T-helper 1 cell treated with Interleukin-12 subunit alpha and Interleukin-12 subunit beta and Interleukin-4 antibody, amounts not matched to agents 30 μg/mL and 1 μg/mL, for 36 hours (primary cell): ENCODE data around the gene TRIM15.
"Not testable (repeated sequence)": the region's sequence is repeated elsewhere in the genome, so short reads cannot be mapped to it uniquely, and the experiment has no call there.

ENCODE experiments used
- H3K27ac Mint-ChIP-seq: one replicate; pipeline ENCODE4 v1.8.0; 2021; ENCODE audit warnings: mild to moderate bottlenecking, mixed read lengths
- H3K27me3 Mint-ChIP-seq: one replicate; pipeline ENCODE4 v1.8.0; 2021; ENCODE audit warnings: low read depth, mixed read lengths
- H3K36me3 Mint-ChIP-seq: one replicate; pipeline ENCODE4 v1.8.0; 2021; ENCODE audit warnings: low read depth, mixed read lengths
- H3K4me1 Mint-ChIP-seq: one replicate; pipeline ENCODE4 v1.8.0; 2021; ENCODE audit warnings: low read depth, mixed read lengths
- H3K4me3 Mint-ChIP-seq: one replicate; pipeline ENCODE4 v1.8.0; 2021; ENCODE audit warnings: mild to moderate bottlenecking, moderate library complexity, mixed read lengths
- H3K9me3 Mint-ChIP-seq: one replicate; pipeline ENCODE4 v1.8.0; 2021; ENCODE audit warnings: mixed read lengths

Gene TRIM15

DNA sequence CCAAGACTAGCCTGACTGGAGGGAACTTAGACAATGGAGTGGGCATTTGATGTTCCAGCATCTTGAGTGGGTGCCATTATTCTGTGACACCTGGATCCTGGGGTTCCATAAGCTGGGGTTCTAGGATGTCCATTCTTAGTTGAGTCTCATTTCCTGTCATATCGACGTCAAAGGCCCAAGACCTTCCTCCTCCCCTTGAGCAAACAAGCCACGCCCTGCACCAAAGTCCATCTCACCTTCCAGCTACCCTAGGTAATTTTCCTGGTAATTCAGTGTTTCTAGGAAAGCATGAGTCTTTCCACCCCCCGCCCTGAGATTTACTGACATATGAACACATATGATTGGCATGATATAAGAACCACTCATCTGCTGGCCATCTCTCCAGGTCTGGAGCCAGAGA, 27.6 kb upstream of the TRIM15 start, which contains the start of gene TRIM40:
Gene TRIM40, plus strand, starts transcription at position 384 of the 400 bp plus-strand sequence. CDS start 897 bp downstream, outside the sequence.
- Mint-ChIP-seq H3K36me3 (peaks cover 1% of the 10 kb centered on the region), H3K9me3 (no peaks in the 10 kb centered on the region), H3K4me1 (peaks cover 14% of the 10 kb centered on the region), H3K27me3 (peaks cover 65% of the 10 kb centered on the region), H3K27ac (no peak within 1 kb of the TSS), H3K4me3 (no peak within 1 kb of the TSS)

DNA sequence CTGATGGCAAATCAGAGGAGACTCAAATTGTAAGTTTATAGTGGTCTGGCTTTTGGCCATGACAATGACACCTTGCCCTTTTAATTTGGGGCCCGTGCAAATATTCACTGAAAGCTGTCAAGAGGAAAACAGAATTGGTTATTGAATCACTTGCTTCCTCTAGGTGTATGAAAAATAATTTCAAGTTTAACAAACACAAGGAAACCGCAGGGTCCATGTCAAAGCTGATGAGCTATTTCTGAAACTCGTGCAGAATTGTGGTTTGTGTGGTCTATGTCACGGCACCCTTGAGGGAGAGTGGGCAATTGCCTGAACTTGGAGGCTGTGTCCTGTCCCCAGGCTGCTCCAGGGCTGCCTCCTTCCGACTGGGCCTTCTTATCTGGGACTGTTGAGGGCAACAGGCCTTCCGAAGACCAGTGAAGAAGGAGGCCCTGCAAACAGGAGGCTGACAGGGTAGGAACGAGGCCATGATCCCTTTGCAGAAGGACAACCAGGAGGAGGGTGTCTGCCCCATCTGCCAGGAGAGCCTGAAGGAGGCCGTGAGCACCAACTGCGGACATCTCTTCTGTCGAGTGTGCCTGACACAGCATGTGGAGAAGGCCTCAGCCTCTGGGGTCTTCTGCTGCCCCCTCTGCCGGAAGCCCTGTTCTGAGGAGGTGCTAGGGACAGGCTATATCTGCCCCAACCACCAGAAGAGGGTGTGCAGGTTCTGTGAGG, 26.6 kb upstream of the TRIM15 start:
- peaks cover 10% of the 10 kb centered on the region for H3K4me1 Mint-ChIP-seq
- no peak overlapping the region for H3K4me3 Mint-ChIP-seq
- peaks cover 65% of the 10 kb centered on the region for H3K27me3 Mint-ChIP-seq
- H3K27ac Mint-ChIP-seq, result no peak overlapping the region
- no peaks in the 10 kb centered on the region for H3K36me3 Mint-ChIP-seq
- no peaks in the 10 kb centered on the region for H3K9me3 Mint-ChIP-seq

- H3K36me3 Mint-ChIP-seq, H3K27ac Mint-ChIP-seq, H3K4me3 Mint-ChIP-seq, H3K4me1 Mint-ChIP-seq, H3K9me3 Mint-ChIP-seq: not testable (repeated sequence)
- peaks cover 76% of the 10 kb centered on the region for H3K27me3 Mint-ChIP-seq
These were observed 23.1 kb upstream of the TRIM15 start for GRCh38 chr6:30140240-30140639.

- peaks cover 70% of the 10 kb centered on the region for H3K27me3 Mint-ChIP-seq
- H3K9me3 Mint-ChIP-seq, result no peaks in the 10 kb centered on the region
- H3K4me1 Mint-ChIP-seq, result peaks cover 5% of the 10 kb centered on the region
- H3K4me3 Mint-ChIP-seq, result no peak overlapping the region
- no peak overlapping the region for H3K27ac Mint-ChIP-seq
- H3K36me3 Mint-ChIP-seq, result no peaks in the 10 kb centered on the region
These were observed 20.7 kb upstream of the TRIM15 start for GRCh38 chr6:30142665-30143064.

DNA sequence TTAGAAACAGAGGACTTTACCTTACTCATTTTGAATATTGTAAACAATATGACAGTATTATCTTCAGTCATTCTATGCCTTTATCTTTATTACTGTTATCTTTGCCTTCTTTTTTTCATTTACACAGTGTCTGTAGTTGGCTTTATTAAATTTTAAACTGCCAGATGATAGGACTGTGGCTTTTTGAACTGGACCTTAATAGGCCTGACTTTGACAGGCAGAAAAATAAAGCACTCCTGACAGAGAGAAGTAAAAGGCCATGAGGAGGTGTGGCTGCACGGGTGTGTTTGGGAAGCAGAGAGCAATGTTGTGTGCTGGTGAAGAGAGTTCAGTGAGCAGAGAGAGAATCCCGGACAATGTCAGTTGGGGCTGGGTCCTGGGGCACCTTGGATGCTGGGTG, 19.6 kb upstream of the TRIM15 start:
- H3K36me3 Mint-ChIP-seq, result no peaks in the 10 kb centered on the region
- H3K4me3 Mint-ChIP-seq, result no peak overlapping the region
- H3K4me1 Mint-ChIP-seq, result peaks cover 5% of the 10 kb centered on the region
- peaks cover 61% of the 10 kb centered on the region for H3K27me3 Mint-ChIP-seq
- no peaks in the 10 kb centered on the region for H3K9me3 Mint-ChIP-seq
- H3K27ac Mint-ChIP-seq, result no peak overlapping the region

GRCh38 chr6:30144811-30145210, 18.5 kb upstream of the TRIM15 start:
- H3K4me1 Mint-ChIP-seq, result peaks cover 5% of the 10 kb centered on the region
- H3K36me3 Mint-ChIP-seq, result no peaks in the 10 kb centered on the region
- peaks cover 57% of the 10 kb centered on the region for H3K27me3 Mint-ChIP-seq
- no peaks in the 10 kb centered on the region for H3K9me3 Mint-ChIP-seq
- H3K27ac Mint-ChIP-seq, result no peak overlapping the region
- no peak overlapping the region for H3K4me3 Mint-ChIP-seq

GRCh38 chr6:30145818-30146217, 17.5 kb upstream of the TRIM15 start:
- Mint-ChIP-seq H3K9me3 (no peaks in the 10 kb centered on the region), H3K4me1 (peaks cover 5% of the 10 kb centered on the region), H3K27me3 (peaks cover 52% of the 10 kb centered on the region), H3K4me3 (no peak overlapping the region), H3K27ac (no peak overlapping the region), H3K36me3 (no peaks in the 10 kb centered on the region)

- H3K9me3 Mint-ChIP-seq, result no peaks in the 10 kb centered on the region
- H3K27ac Mint-ChIP-seq, result no peak overlapping the region
- H3K4me1 Mint-ChIP-seq, result peaks cover 9% of the 10 kb centered on the region
- no peak overlapping the region for H3K4me3 Mint-ChIP-seq
- H3K27me3 Mint-ChIP-seq, result peaks cover 41% of the 10 kb centered on the region
- no peaks in the 10 kb centered on the region for H3K36me3 Mint-ChIP-seq
These were observed 16.2 kb upstream of the TRIM15 start for GRCh38 chr6:30147096-30147495.

GRCh38 chr6:30149234-30149633, 14.1 kb upstream of the TRIM15 start:
- Mint-ChIP-seq H3K4me1 (peaks cover 16% of the 10 kb centered on the region), H3K9me3 (no peaks in the 10 kb centered on the region), H3K36me3 (no peaks in the 10 kb centered on the region), H3K4me3 (no peak overlapping the region), H3K27ac (no peak overlapping the region), H3K27me3 (peaks cover 25% of the 10 kb centered on the region)

- H3K4me3 Mint-ChIP-seq, result no peak overlapping the region
- no peak overlapping the region for H3K27ac Mint-ChIP-seq
- H3K36me3 Mint-ChIP-seq, result no peaks in the 10 kb centered on the region
- H3K4me1 Mint-ChIP-seq, result peaks cover 16% of the 10 kb centered on the region
- H3K9me3 Mint-ChIP-seq, result no peaks in the 10 kb centered on the region
- H3K27me3 Mint-ChIP-seq, result peaks cover 17% of the 10 kb centered on the region
These were observed 13.3 kb upstream of the TRIM15 start for GRCh38 chr6:30149858-30150550.

DNA sequence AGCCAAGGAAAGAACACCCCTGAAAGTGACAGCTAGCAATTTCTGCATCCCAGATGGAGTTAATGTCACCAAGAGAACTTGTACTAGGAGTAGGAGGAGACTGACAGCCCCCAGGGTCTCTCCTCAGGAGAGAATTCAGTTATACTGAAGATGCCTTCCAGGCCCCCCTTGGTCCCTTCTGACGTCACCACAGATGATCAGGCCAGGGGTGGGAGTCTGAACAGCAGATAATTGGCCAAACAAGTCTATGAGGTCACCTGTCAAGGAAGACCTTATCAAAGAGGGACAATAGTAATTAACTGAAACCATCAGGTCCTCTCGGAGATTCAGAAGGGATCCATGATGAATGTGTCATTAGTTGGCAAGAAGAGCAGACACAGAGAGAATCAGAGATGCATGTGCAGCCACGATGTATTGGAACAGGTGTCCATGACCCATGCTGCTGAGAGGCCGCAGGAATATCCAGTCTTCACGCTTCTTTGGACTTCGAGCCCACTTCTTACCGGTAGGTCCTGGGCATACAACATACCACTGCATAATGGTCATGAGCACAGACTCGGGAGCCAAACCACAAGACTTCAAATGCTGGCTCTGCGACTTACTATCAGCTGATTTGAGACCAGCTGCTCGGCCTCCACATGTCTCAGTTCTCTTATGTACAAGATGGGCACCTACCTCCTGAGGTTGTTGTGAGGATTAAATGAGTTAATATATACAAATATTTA, 12.5 kb upstream of the TRIM15 start:
- peaks cover 9% of the 10 kb centered on the region for H3K27me3 Mint-ChIP-seq
- H3K4me3 Mint-ChIP-seq, result no peak overlapping the region
- H3K4me1 Mint-ChIP-seq, result peaks cover 16% of the 10 kb centered on the region
- no peak overlapping the region for H3K27ac Mint-ChIP-seq
- no peaks in the 10 kb centered on the region for H3K9me3 Mint-ChIP-seq
- no peaks in the 10 kb centered on the region for H3K36me3 Mint-ChIP-seq

GRCh38 chr6:30151580-30151979, 11.8 kb upstream of the TRIM15 start:
- H3K36me3 Mint-ChIP-seq, result no peaks in the 10 kb centered on the region
- no peaks in the 10 kb centered on the region for H3K9me3 Mint-ChIP-seq
- H3K27me3 Mint-ChIP-seq, result peaks cover 8% of the 10 kb centered on the region
- H3K4me3 Mint-ChIP-seq, result no peak overlapping the region
- H3K4me1 Mint-ChIP-seq, result peaks cover 19% of the 10 kb centered on the region
- peak overlapping the region; percentile 34 for H3K27ac Mint-ChIP-seq

GRCh38 chr6:30152016-30152673, 11.2 kb upstream of the TRIM15 start:
- Mint-ChIP-seq H3K4me3 (no peak overlapping the region), H3K36me3 (no peaks in the 10 kb centered on the region), H3K4me1 (peaks cover 18% of the 10 kb centered on the region), H3K27ac (no peak overlapping the region), H3K9me3 (no peaks in the 10 kb centered on the region), H3K27me3 (peaks cover 8% of the 10 kb centered on the region)

DNA sequence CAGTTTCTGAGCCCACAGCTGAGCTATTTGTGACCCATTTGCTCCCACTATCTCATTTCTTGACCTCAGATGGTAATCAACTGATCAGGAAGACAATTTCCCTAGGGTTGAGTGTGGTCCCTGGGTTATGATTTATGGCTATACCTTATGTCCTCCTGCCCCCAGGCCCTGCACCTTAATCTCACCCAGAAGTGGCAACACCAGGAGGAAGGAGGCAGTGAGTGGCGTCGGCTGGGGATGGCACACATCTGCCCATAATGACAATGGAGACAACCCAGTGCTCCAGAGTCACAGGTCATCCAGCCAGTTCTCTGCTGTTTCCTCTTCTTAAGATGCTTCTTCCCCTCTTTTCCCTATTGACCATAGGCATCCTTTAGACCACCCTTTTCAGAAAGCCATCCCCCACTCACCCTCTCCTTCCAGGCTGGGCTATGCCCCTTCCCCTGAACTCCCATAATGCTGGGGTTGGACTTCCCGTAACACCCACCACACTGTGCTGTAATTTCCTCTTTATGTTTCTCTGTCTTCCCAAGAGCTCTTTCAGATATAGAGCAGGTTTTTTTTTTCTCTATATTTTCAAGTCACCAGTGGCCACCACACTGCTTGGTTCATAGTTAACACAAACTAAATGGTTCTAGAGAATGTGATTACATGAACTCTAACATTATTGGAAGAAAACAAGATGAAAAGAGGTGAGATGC, 10.3 kb upstream of the TRIM15 start:
- Mint-ChIP-seq H3K27me3 (peaks cover 8% of the 10 kb centered on the region), H3K4me3 (no peak overlapping the region), H3K36me3 (no peaks in the 10 kb centered on the region), H3K4me1 (peaks cover 18% of the 10 kb centered on the region), H3K27ac (no peak overlapping the region), H3K9me3 (no peaks in the 10 kb centered on the region)
